NCI-H460 (cell line): Measurements from ENCODE around the gene KAZN. TPM values are rescaled to one million over a fixed set of nuclear protein-coding genes. Genes with fewer than 3 reads are reported as not detected.

Source experiments
- DNase-seq: peaks from one replicate; pipeline ENCODE4 v3.0.0-alpha.2; 2016; ENCODE audit warnings: low read depth; ENCODE audit errors: extremely low read depth
- total RNA-seq: library from RNA; depleted of rRNA; stranded (reverse); fragments of >200 nt; shearing (Covaris generic); gene quantifications from 2 replicates; pipeline ENCODE4 v1.2.3, GENCODE V29; 2014

KAZN gene
- total RNA-seq, 1 experiment from 2014 or later = 1.9 TPM

- no peak for DNase-seq
Measured at GRCh38 chr1:14759843-14760242, 161.4 kb downstream of the KAZN start.

- no peak for DNase-seq
Measured at GRCh38 chr1:14760780-14761179, 162.3 kb downstream of the KAZN start.

- DNase-seq = no peak
Measured at GRCh38 chr1:14761291-14762153, 163.0 kb downstream of the KAZN start.

GRCh38 chr1:14763977-14764376 lies 165.5 kb downstream of the KAZN start:
- DNase-seq = no peak

GRCh38 chr1:14765773-14766172 lies 167.3 kb downstream of the KAZN start:
- no peak for DNase-seq

GRCh38 chr1:14767075-14767474 lies 168.6 kb downstream of the KAZN start:
- no peak for DNase-seq

GRCh38 chr1:14768582-14769304 lies 170.3 kb downstream of the KAZN start:
- no peak for DNase-seq

- DNase-seq = no peak
Measured at GRCh38 chr1:14769486-14770274, 171.2 kb downstream of the KAZN start.

- no peak for DNase-seq
Measured at GRCh38 chr1:14773396-14774025, 175.0 kb downstream of the KAZN start.

GRCh38 chr1:14774225-14774624 lies 175.7 kb downstream of the KAZN start:
- DNase-seq = no peak

- no peak for DNase-seq
Measured at GRCh38 chr1:14774988-14775387, 176.5 kb downstream of the KAZN start.

GRCh38 chr1:14775434-14775833 lies 176.9 kb downstream of the KAZN start:
- no peak for DNase-seq

- no peak for DNase-seq
Measured at GRCh38 chr1:14777516-14778506, 179.3 kb downstream of the KAZN start.

- no peak for DNase-seq
Measured at GRCh38 chr1:14778541-14778897, 180.0 kb downstream of the KAZN start.

GRCh38 chr1:14778898-14779865 lies 180.7 kb downstream of the KAZN start:
- peak; percentile 12 for DNase-seq

- DNase-seq = no peak
Measured at GRCh38 chr1:14780271-14780670, 181.8 kb downstream of the KAZN start.

GRCh38 chr1:14781811-14782210 lies 183.3 kb downstream of the KAZN start:
- DNase-seq = no peak
